Dedifferentiated amniotic fluid mesenchymal stem cell (primary cell): ENCODE data around the gene PLPPR3.

Experiments
- DNase-seq: peaks from one replicate; pipeline ENCODE4 v3.0.0-alpha.2; 2016; ENCODE audit errors: extremely low spot score

Gene PLPPR3

GRCh38 chr19:797528-798414 lies 24.0 kb downstream of the PLPPR3 start:
- peak; percentile 78 for DNase-seq

GRCh38 chr19:796692-797527 lies 24.8 kb downstream of the PLPPR3 start, which contains the start of gene PTBP1:
Gene PTBP1 (plus strand): TSS chr19:797452. CDS start chr19:797498, 46 bp downstream.
- peak; percentile 100 for DNase-seq

GRCh38 chr19:795691-796581 lies 25.8 kb downstream of the PLPPR3 start:
- no peak for DNase-seq

GRCh38 chr19:795073-795611 lies 26.6 kb downstream of the PLPPR3 start:
- no peak for DNase-seq

- no peak for DNase-seq
Observed at GRCh38 chr19:793806-794205, 27.9 kb downstream of the PLPPR3 start.

GRCh38 chr19:792306-792885 lies 29.4 kb downstream of the PLPPR3 start:
- no peak for DNase-seq

GRCh38 chr19:791567-792305 lies 30.0 kb downstream of the PLPPR3 start:
- no peak for DNase-seq

- DNase-seq, result no peak
Observed at GRCh38 chr19:791007-791566, 30.7 kb downstream of the PLPPR3 start.

- no peak for DNase-seq
Observed at GRCh38 chr19:789701-790060, 32.1 kb downstream of the PLPPR3 start.

- no peak for DNase-seq
Observed at GRCh38 chr19:788983-789700, 32.6 kb downstream of the PLPPR3 start.

- DNase-seq, result no peak
Observed at GRCh38 chr19:788686-788982, 33.1 kb downstream of the PLPPR3 start.

- no peak for DNase-seq
Observed at GRCh38 chr19:787536-787935, 34.2 kb downstream of the PLPPR3 start.

GRCh38 chr19:784541-784940 lies 37.2 kb downstream of the PLPPR3 start:
- no peak for DNase-seq

GRCh38 chr19:782878-783668 lies 38.7 kb downstream of the PLPPR3 start:
- DNase-seq, result no peak

- DNase-seq, result peak; percentile 75
Observed at GRCh38 chr19:782185-782877, 39.4 kb downstream of the PLPPR3 start.

- DNase-seq, result no peak
Observed at GRCh38 chr19:781800-782184, 40.0 kb downstream of the PLPPR3 start.

GRCh38 chr19:780935-781334 lies 40.8 kb downstream of the PLPPR3 start:
- DNase-seq, result no peak
